ENCODE measurements around the gene HEPHL1. TPM values are rescaled to one million over a fixed set of nuclear protein-coding genes. Genes with fewer than 3 reads are reported as not detected.
"Not testable (repeated sequence)": the region's sequence is repeated elsewhere in the genome, so short reads cannot be mapped to it uniquely, and the experiment has no call there.

Gene HEPHL1
- total RNA-seq, 1 experiment from 2014 or later = not detected

GRCh38 chr11:94084164-94084563 lies 63.0 kb downstream of the HEPHL1 start:
- no peak for DNase-seq (ENCODE audit: low read depth)

GRCh38 chr11:94088906-94089305 lies 67.8 kb downstream of the HEPHL1 start:
- DNase-seq (ENCODE audit: low read depth) = no peak

- DNase-seq (ENCODE audit: low read depth) = no peak
Measured at GRCh38 chr11:94089341-94089740, 68.2 kb downstream of the HEPHL1 start.

- DNase-seq (ENCODE audit: low read depth) = no peak
Measured at GRCh38 chr11:94090401-94090800, 69.2 kb downstream of the HEPHL1 start.

- DNase-seq (ENCODE audit: low read depth) = no peak
Measured at GRCh38 chr11:94091091-94091490, 69.9 kb downstream of the HEPHL1 start.

- DNase-seq (ENCODE audit: low read depth) = no peak
Measured at GRCh38 chr11:94100253-94100652, 79.1 kb downstream of the HEPHL1 start.

- DNase-seq (ENCODE audit: low read depth) = no peak
Measured at GRCh38 chr11:94103471-94103870, 82.3 kb downstream of the HEPHL1 start.

GRCh38 chr11:94104734-94105133 lies 83.6 kb downstream of the HEPHL1 start:
- no peak for DNase-seq (ENCODE audit: low read depth)

GRCh38 chr11:94106716-94107115 lies 85.6 kb downstream of the HEPHL1 start:
- no peak for DNase-seq (ENCODE audit: low read depth)

- no peak for DNase-seq (ENCODE audit: low read depth)
Measured at GRCh38 chr11:94107363-94107762, 86.2 kb downstream of the HEPHL1 start.

- no peak for DNase-seq (ENCODE audit: low read depth)
Measured at GRCh38 chr11:94111241-94111640, 90.1 kb downstream of the HEPHL1 start.

GRCh38 chr11:94111660-94112059 lies 90.5 kb downstream of the HEPHL1 start:
- no peak for DNase-seq (ENCODE audit: low read depth)

- DNase-seq (ENCODE audit: low read depth) = no peak
Measured at GRCh38 chr11:94112206-94112953, 91.2 kb downstream of the HEPHL1 start.

- no peak for DNase-seq (ENCODE audit: low read depth)
Measured at GRCh38 chr11:94117197-94117574, 96.0 kb downstream of the HEPHL1 start.

- peak; percentile 21 for DNase-seq (ENCODE audit: low read depth)
Measured at GRCh38 chr11:94117871-94118270, 96.7 kb downstream of the HEPHL1 start.

GRCh38 chr11:94119676-94120075 lies 98.5 kb downstream of the HEPHL1 start:
- not testable (repeated sequence) for DNase-seq (ENCODE audit: low read depth)

GRCh38 chr11:94120516-94120915 lies 99.4 kb downstream of the HEPHL1 start:
- not testable (repeated sequence) for DNase-seq (ENCODE audit: low read depth)

- DNase-seq (ENCODE audit: low read depth) = peak; percentile 73
Measured at GRCh38 chr11:94120946-94121345, 99.8 kb downstream of the HEPHL1 start.

GRCh38 chr11:94125407-94126115 lies 104.4 kb downstream of the HEPHL1 start:
- DNase-seq (ENCODE audit: low read depth) = no peak

- DNase-seq (ENCODE audit: low read depth) = no peak
Measured at GRCh38 chr11:94127638-94128037, 106.5 kb downstream of the HEPHL1 start.

- no peak for DNase-seq (ENCODE audit: low read depth)
Measured at GRCh38 chr11:94128291-94128745, 107.2 kb downstream of the HEPHL1 start.

GRCh38 chr11:94128746-94129511 lies 107.8 kb downstream of the HEPHL1 start, which contains the start of gene PANX1:
Gene PANX1, plus strand, starts transcription at chr11:94128841. Its CDS starts 472 bp downstream, at chr11:94129313.
- peak; percentile 92 for DNase-seq (ENCODE audit: low read depth)

Data from Daoy (cell line).